Upper lobe of right lung (tissue), 1 donor: ENCODE data around the gene ISL2. TPM values are rescaled to one million over a fixed set of nuclear protein-coding genes. Genes with fewer than 3 reads are reported as not detected.
A peak's percentile ranks its signal among the peaks of the same experiment; 100 is the strongest.

Experiments used
- ATAC-seq: fragments of 200-7000 bp; cut with Tn5 transposase; one replicate; pipeline ENCODE4 v1.9.1; 2020; ENCODE audit warnings: mild to moderate bottlenecking, moderate library complexity
- DNase-seq: peaks from one replicate; pipeline ENCODE4 v3.0.0-alpha.2; 2020
- H3K27ac ChIP-seq: fragments of 200-600 bp; one replicate; pipeline ENCODE4 v1.8.0; 2022
- H3K27me3 ChIP-seq: fragments of 200-600 bp; one replicate; pipeline ENCODE4 v1.8.0; 2022; ENCODE audit warnings: mild to moderate bottlenecking
- H3K36me3 ChIP-seq: fragments of 200-600 bp; one replicate; pipeline ENCODE4 v1.8.0; 2022
- H3K4me1 ChIP-seq: fragments of 200-600 bp; one replicate; pipeline ENCODE4 v1.8.0; 2022
- H3K4me3 ChIP-seq: fragments of 200-600 bp; one replicate; pipeline ENCODE4 v1.8.0; 2022; ENCODE audit warnings: mild to moderate bottlenecking
- H3K9me3 ChIP-seq: fragments of 200-600 bp; one replicate; pipeline ENCODE4 v1.8.0; 2022
- CTCF ChIP-seq: fragments of 200-600 bp; IDR thresholded peaks from one replicate; pipeline ENCODE4 v1.8.0; 2022; ENCODE audit warnings: antibody characterized with exemption
- intact Hi-C: fragments of 100-400 bp; cut with DNase I; formaldehyde crosslinking; loops from one replicate; pipeline ENCODE4 v1.11.0; 2022
- total RNA-seq: library from RNA; stranded (reverse); fragmentation: NEBNext Ultra II Directional; extraction: Animal tissue kit (Norgen Biotek cat#: 25700); gene quantifications from one replicate; pipeline ENCODE4 v1.2.1, GENCODE V29; 2021
- donor health status: DM: no; HTN: yes; CAD: no; lungs with severe emphysema.

The ISL2 gene
- total RNA-seq, 1 donor from 2014 or later, result not detected

- no peaks in the 10 kb centered on the region for H3K36me3 ChIP-seq
- intact Hi-C loops, result no loop called here
- H3K9me3 ChIP-seq, result no peaks in the 10 kb centered on the region
- H3K27me3 ChIP-seq, result no peaks in the 10 kb centered on the region
- TF ChIP-seq CTCF, result no peak
- H3K27ac ChIP-seq, result no peak overlapping the region
- no peak overlapping the region for H3K4me3 ChIP-seq
- DNase-seq, result no peak
- H3K4me1 ChIP-seq, result no peaks in the 10 kb centered on the region
- ATAC-seq, result no peak
These were observed 18.4 kb downstream of the ISL2 start for GRCh38 chr15:76354823-76355440.

GRCh38 chr15:76358453-76358852 lies 21.9 kb downstream of the ISL2 start:
- ATAC-seq, result no peak
- Histone ChIP-seq H3K9me3 (no peaks in the 10 kb centered on the region), H3K27me3 (no peaks in the 10 kb centered on the region)

GRCh38 chr15:76359152-76359551 lies 22.6 kb downstream of the ISL2 start:
- Histone ChIP-seq H3K9me3 (no peaks in the 10 kb centered on the region), H3K4me1 (no peaks in the 10 kb centered on the region), H3K4me3 (no peak overlapping the region), H3K27me3 (no peaks in the 10 kb centered on the region), H3K36me3 (no peaks in the 10 kb centered on the region), H3K27ac (no peak overlapping the region)
- TF ChIP-seq CTCF, result no peak
- DNase-seq (no peak), ATAC-seq (peak; percentile 59)
- intact Hi-C loops, result no loop called here

More at GRCh38 chr15:76358453-76358852, 21.9 kb downstream of the ISL2 start:
- Histone ChIP-seq H3K36me3 (no peaks in the 10 kb centered on the region), H3K27ac (no peak overlapping the region), H3K4me1 (no peaks in the 10 kb centered on the region), H3K4me3 (no peak overlapping the region)
- intact Hi-C loops, result no loop called here
- no peak for TF ChIP-seq CTCF
- no peak for DNase-seq

GRCh38 chr15:76360416-76360815 lies 23.8 kb downstream of the ISL2 start:
- no peak overlapping the region for H3K4me3 ChIP-seq
- no peak overlapping the region for H3K27ac ChIP-seq
- DNase-seq, result no peak
- H3K27me3 ChIP-seq, result no peaks in the 10 kb centered on the region
- intact Hi-C loops, result no loop called here
- no peak for ATAC-seq
- H3K36me3 ChIP-seq, result no peaks in the 10 kb centered on the region
- H3K4me1 ChIP-seq, result no peaks in the 10 kb centered on the region
- H3K9me3 ChIP-seq, result no peaks in the 10 kb centered on the region
- TF ChIP-seq CTCF, result no peak

- H3K4me3 ChIP-seq, result no peak overlapping the region
- no peaks in the 10 kb centered on the region for H3K9me3 ChIP-seq
- H3K27me3 ChIP-seq, result no peaks in the 10 kb centered on the region
- DNase-seq (no peak), ATAC-seq (no peak)
- no peak overlapping the region for H3K27ac ChIP-seq
- no peak for TF ChIP-seq CTCF
- no peaks in the 10 kb centered on the region for H3K36me3 ChIP-seq
- H3K4me1 ChIP-seq, result peaks cover 6% of the 10 kb centered on the region
- intact Hi-C loops, result no loop called here
These were observed 26.7 kb downstream of the ISL2 start for GRCh38 chr15:76363251-76363650.

DNA sequence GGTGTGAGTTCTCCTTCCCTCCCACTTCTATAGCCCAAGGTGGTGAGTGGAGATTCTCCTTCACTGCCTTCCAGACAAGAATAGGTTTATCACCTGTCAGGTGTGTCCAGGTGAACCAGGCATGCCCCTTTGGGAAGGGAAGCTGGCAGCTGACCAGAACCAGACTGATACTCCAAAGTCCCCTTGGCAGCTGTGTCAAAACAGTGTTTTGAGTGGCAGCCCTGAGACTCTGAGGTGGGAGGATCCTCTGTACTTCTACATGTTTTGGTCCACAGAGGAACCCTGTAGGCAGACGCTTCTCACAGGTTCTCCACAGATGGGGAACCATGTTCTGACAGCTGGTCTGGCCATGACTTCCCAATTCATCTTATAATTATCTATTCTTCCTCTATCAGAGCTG lies 30.1 kb downstream of the ISL2 start:
- intact Hi-C loops, result no loop called here
- no peak for TF ChIP-seq CTCF
- H3K4me1 ChIP-seq, result peaks cover 9% of the 10 kb centered on the region
- DNase-seq, result no peak
- ATAC-seq, result no peak
- no peaks in the 10 kb centered on the region for H3K27me3 ChIP-seq
- no peak overlapping the region for H3K27ac ChIP-seq
- H3K4me3 ChIP-seq, result no peak overlapping the region
- H3K36me3 ChIP-seq, result no peaks in the 10 kb centered on the region
- no peaks in the 10 kb centered on the region for H3K9me3 ChIP-seq
